Neural cell (in vitro differentiated cells): ENCODE results near the gene MED26. TPM values are rescaled to one million over a fixed set of nuclear protein-coding genes. Genes with fewer than 3 reads are reported as not detected.

ENCODE experiments used
- H2AFZ ChIP-seq: fragments of 200-600, 300-800 bp; sonication (generic), shearing (Covaris generic); 2 replicates; pipeline ENCODE4 v1.6.0; 2014; ENCODE audit warnings: low read depth, mild to moderate bottlenecking, antibody characterized with exemption, low read length, moderate library complexity
- H3F3A ChIP-seq: fragments of 200-600 bp; shearing (Covaris generic); 2 replicates; pipeline ENCODE4 v1.6.1; 2016; ENCODE audit warnings: mild to moderate bottlenecking, moderate library complexity, mixed read lengths, antibody characterized with exemption, low read length; ENCODE audit not compliant: insufficient read depth, poor library complexity, severe bottlenecking
- H3K27ac ChIP-seq: fragments of 200-600, 300-800 bp; sonication (generic), shearing (Covaris generic); 2 replicates; pipeline ENCODE4 v1.5.1; 2014; ENCODE audit warnings: mild to moderate bottlenecking, low read length, moderate library complexity
- H3K27me3 ChIP-seq: fragments of 300-800, 200-600 bp; sonication (generic), shearing (Covaris generic); 2 replicates; pipeline ENCODE4 v1.6.0; 2014; ENCODE audit warnings: mild to moderate bottlenecking, low read depth, low read length, moderate library complexity; ENCODE audit not compliant: insufficient read depth
- H3K36me3 ChIP-seq: fragments of 300-800, 200-600 bp; sonication (generic), shearing (Covaris generic); 2 replicates; pipeline ENCODE4 v1.5.1; 2014; ENCODE audit warnings: mild to moderate bottlenecking, antibody characterized with exemption, low read length, moderate library complexity; ENCODE audit not compliant: insufficient read depth
- H3K4me2 ChIP-seq: fragments of 300-800, 200-600 bp; sonication (generic), shearing (Covaris generic); 2 replicates; pipeline ENCODE4 v1.6.0; 2014; ENCODE audit warnings: mild to moderate bottlenecking, low read length
- H3K4me3 ChIP-seq: fragments of 300-800, 200-600 bp; sonication (generic), shearing (Covaris generic); 2 replicates; pipeline ENCODE4 v1.5.1; 2014; ENCODE audit warnings: mild to moderate bottlenecking, low read length, moderate library complexity
- H3K79me2 ChIP-seq: fragments of 200-600 bp; shearing (Covaris generic); replicated peaks from 2 replicates; pipeline ENCODE4 v1.6.0; 2014; ENCODE audit warnings: mild to moderate bottlenecking, low read length, moderate library complexity; ENCODE audit not compliant: insufficient read depth
- H3K9ac ChIP-seq: fragments of 300-800, 200-600 bp; sonication (generic), shearing (Covaris generic); 2 replicates; pipeline ENCODE4 v1.6.1; 2016; ENCODE audit warnings: mild to moderate bottlenecking, low read length, mixed read lengths
- H3K9me2 ChIP-seq: fragments of 200-600 bp; shearing (Covaris generic); 2 replicates; pipeline ENCODE4 v1.6.1; 2016; ENCODE audit warnings: mild to moderate bottlenecking, low read length, mixed read lengths; ENCODE audit not compliant: insufficient read depth
- H3K9me3 ChIP-seq: fragments of 200-600, 300-800 bp; sonication (generic), shearing (Covaris generic); 2 replicates; pipeline ENCODE4 v1.6.1; 2016; ENCODE audit warnings: mild to moderate bottlenecking, mixed run types, low read length, moderate library complexity, mixed read lengths
- H4K20me1 ChIP-seq: fragments of 200-600 bp; shearing (Covaris generic); 2 replicates; pipeline ENCODE4 v1.6.1; 2016; ENCODE audit warnings: mild to moderate bottlenecking, mixed run types; ENCODE audit not compliant: insufficient read depth
- EP300 ChIP-seq: fragments of 450-650 bp; conservative IDR thresholded peaks from 2 replicates; pipeline ENCODE4 v1.6.1; 2014; ENCODE audit warnings: antibody characterized with exemption, mild to moderate bottlenecking, moderate library complexity; ENCODE audit not compliant: poor library complexity, severe bottlenecking
- EZH2 ChIP-seq: fragments of 200-600, 300-800 bp; shearing (Covaris generic), sonication (generic); IDR thresholded peaks from 2 replicates; pipeline ENCODE4 v1.6.1; 2014; ENCODE audit warnings: antibody characterized with exemption, low read length, borderline replicate concordance, mild to moderate bottlenecking; ENCODE audit not compliant: insufficient read depth, poor library complexity, severe bottlenecking
- MXI1 ChIP-seq: fragments of 450-650 bp; conservative IDR thresholded peaks from 2 replicates; pipeline ENCODE4 v1.6.1; 2014; ENCODE audit warnings: antibody characterized with exemption, mild to moderate bottlenecking; ENCODE audit not compliant: poor library complexity, severe bottlenecking
- POLR2AphosphoS5 ChIP-seq: IDR thresholded peaks from 2 replicates; pipeline ENCODE4 v1.6.1; 2012
- RAD21 ChIP-seq: fragments of 450-650 bp; conservative IDR thresholded peaks from 2 replicates; pipeline ENCODE4 v1.6.1; 2014; ENCODE audit warnings: antibody characterized with exemption, mild to moderate bottlenecking, moderate library complexity
- SMC3 ChIP-seq: fragments of 450-650 bp; conservative IDR thresholded peaks from 2 replicates; pipeline ENCODE4 v1.6.1; 2014; ENCODE audit warnings: antibody characterized with exemption, mild to moderate bottlenecking, moderate library complexity; ENCODE audit not compliant: poor library complexity
- TAF1 ChIP-seq: IDR thresholded peaks from 2 replicates; pipeline ENCODE4 v1.6.1; 2012; ENCODE audit warnings: low read depth
- polyA plus RNA-seq: library from polyadenylated mRNA; depleted of rRNA; stranded (reverse); fragments of >200 nt; gene quantifications from 2 replicates; pipeline ENCODE4 v1.2.3, GENCODE V29; 2014
- TF ChIP-seq, protein P1 (sequence below): fragments of 450-650 bp; IDR thresholded peaks from 2 replicates; pipeline ENCODE4 v1.5.1; 2014; ENCODE audit warnings: antibody characterized with exemption, mild to moderate bottlenecking, moderate library complexity; ENCODE audit not compliant: poor library complexity, severe bottlenecking
- TF ChIP-seq, protein P2 (sequence below): IDR thresholded peaks from 2 replicates; pipeline ENCODE4 v1.6.1; 2012; ENCODE audit warnings: borderline replicate concordance

Gene MED26
- polyA plus RNA-seq, 1 donor from 2014 or later = 4.2 TPM

DNA sequence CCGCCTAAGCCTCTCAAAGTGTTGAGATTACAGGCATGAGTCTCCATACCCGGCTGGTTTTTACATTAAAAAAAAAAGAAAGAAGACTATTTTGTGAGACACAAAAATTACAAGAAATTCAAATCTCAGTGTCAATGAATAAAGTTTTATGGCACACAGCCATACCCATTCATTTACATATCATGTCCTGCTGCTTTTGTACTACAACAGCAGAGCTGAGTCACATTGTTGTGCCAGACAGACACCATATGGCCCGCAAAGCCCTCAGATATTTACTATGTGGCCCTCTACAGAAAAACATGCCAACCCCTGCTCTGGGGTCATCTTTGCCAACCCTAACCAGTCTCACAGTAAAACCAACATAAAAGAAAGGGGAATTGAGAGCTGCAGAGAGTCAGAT, 26.6 kb upstream of the MED26 start:
- Histone ChIP-seq H3K27me3 (no peaks in the 10 kb centered on the region), H3K4me3 (no peak overlapping the region), H3K9ac (no peak overlapping the region), H3K36me3 (no peaks in the 10 kb centered on the region), H3K79me2 (peaks cover 18% of the 10 kb centered on the region), H3K4me2 (no peak overlapping the region), H3F3A (no peaks in the 10 kb centered on the region), H2AFZ (no peak overlapping the region), H3K27ac (no peak overlapping the region), H3K9me2 (no peaks in the 10 kb centered on the region), H4K20me1 (no peaks in the 10 kb centered on the region), H3K9me3 (no peaks in the 10 kb centered on the region)
- TF ChIP-seq, protein P1, sequence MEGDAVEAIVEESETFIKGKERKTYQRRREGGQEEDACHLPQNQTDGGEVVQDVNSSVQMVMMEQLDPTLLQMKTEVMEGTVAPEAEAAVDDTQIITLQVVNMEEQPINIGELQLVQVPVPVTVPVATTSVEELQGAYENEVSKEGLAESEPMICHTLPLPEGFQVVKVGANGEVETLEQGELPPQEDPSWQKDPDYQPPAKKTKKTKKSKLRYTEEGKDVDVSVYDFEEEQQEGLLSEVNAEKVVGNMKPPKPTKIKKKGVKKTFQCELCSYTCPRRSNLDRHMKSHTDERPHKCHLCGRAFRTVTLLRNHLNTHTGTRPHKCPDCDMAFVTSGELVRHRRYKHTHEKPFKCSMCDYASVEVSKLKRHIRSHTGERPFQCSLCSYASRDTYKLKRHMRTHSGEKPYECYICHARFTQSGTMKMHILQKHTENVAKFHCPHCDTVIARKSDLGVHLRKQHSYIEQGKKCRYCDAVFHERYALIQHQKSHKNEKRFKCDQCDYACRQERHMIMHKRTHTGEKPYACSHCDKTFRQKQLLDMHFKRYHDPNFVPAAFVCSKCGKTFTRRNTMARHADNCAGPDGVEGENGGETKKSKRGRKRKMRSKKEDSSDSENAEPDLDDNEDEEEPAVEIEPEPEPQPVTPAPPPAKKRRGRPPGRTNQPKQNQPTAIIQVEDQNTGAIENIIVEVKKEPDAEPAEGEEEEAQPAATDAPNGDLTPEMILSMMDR = no peak
- no peak for TF ChIP-seq SMC3
- no peak for TF ChIP-seq RAD21
- TF ChIP-seq EP300 = no peak
- TF ChIP-seq, protein P2, sequence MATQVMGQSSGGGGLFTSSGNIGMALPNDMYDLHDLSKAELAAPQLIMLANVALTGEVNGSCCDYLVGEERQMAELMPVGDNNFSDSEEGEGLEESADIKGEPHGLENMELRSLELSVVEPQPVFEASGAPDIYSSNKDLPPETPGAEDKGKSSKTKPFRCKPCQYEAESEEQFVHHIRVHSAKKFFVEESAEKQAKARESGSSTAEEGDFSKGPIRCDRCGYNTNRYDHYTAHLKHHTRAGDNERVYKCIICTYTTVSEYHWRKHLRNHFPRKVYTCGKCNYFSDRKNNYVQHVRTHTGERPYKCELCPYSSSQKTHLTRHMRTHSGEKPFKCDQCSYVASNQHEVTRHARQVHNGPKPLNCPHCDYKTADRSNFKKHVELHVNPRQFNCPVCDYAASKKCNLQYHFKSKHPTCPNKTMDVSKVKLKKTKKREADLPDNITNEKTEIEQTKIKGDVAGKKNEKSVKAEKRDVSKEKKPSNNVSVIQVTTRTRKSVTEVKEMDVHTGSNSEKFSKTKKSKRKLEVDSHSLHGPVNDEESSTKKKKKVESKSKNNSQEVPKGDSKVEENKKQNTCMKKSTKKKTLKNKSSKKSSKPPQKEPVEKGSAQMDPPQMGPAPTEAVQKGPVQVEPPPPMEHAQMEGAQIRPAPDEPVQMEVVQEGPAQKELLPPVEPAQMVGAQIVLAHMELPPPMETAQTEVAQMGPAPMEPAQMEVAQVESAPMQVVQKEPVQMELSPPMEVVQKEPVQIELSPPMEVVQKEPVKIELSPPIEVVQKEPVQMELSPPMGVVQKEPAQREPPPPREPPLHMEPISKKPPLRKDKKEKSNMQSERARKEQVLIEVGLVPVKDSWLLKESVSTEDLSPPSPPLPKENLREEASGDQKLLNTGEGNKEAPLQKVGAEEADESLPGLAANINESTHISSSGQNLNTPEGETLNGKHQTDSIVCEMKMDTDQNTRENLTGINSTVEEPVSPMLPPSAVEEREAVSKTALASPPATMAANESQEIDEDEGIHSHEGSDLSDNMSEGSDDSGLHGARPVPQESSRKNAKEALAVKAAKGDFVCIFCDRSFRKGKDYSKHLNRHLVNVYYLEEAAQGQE = no peak
- no peak for TF ChIP-seq MXI1
- no peak for TF ChIP-seq EZH2
- no peak for TF ChIP-seq POLR2AphosphoS5
- no peak for TF ChIP-seq TAF1

DNA sequence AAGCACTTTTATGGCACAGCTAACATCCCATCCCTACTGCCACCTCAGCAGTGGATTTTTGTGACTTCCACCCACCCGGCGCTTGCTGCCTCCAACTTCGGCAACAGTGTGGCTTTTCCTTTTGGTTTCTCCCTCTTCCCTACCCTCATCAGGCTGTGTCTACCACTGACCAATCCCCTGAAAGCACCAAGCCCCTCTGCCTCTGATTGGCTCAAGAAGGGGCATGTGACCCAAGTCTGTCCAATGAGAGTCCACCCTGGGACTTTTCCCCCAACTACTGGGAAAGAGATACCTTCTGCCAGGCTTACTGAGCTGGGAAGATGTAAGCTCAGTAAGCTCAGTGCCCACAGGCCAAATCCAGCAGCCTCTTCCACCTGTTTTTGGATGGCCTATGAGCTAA, 26.1 kb upstream of the MED26 start:
- Histone ChIP-seq H3K27me3 (no peaks in the 10 kb centered on the region), H3K27ac (no peak overlapping the region), H3K9me3 (no peaks in the 10 kb centered on the region), H3K9me2 (no peaks in the 10 kb centered on the region), H4K20me1 (no peaks in the 10 kb centered on the region), H3K4me3 (no peak overlapping the region), H3F3A (no peaks in the 10 kb centered on the region), H3K9ac (no peak overlapping the region), H3K36me3 (no peaks in the 10 kb centered on the region), H2AFZ (no peak overlapping the region), H3K4me2 (no peak overlapping the region), H3K79me2 (peaks cover 14% of the 10 kb centered on the region)
- TF ChIP-seq TAF1 (no peak), EP300 (no peak), SMC3 (no peak), MXI1 (no peak), EZH2 (no peak), POLR2AphosphoS5 (no peak), RAD21 (no peak)
- TF ChIP-seq, protein P1 = no peak
- TF ChIP-seq, protein P2 = no peak
